ENCODE results near the gene VDR.
"Not testable (repeated sequence)": the region's sequence is repeated elsewhere in the genome, so short reads cannot be mapped to it uniquely, and the experiment has no call there.

VDR gene

DNA sequence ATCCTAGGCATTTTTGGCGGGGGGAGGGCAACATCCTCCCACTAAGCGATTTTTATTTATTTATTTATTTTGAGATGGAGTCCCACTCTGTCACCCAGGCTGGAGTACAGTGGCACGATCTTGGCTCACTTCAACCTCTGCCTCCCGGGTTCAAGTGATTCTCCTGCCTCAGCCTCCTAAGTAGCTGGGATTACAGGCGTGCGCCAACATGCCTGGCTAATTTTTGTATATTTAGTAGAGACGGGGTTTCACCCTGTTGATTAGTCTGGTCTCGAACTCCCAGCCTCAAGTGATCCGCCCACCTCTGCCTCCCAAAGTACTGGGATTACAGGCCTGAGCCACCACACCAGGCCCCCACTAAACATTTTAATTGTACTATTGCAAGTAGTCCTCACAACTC, 95.3 kb downstream of the VDR start:
- DNase-seq = not testable (repeated sequence)

GRCh38 chr12:47808574-47809365, 96.0 kb downstream of the VDR start:
- no peak for DNase-seq

DNA sequence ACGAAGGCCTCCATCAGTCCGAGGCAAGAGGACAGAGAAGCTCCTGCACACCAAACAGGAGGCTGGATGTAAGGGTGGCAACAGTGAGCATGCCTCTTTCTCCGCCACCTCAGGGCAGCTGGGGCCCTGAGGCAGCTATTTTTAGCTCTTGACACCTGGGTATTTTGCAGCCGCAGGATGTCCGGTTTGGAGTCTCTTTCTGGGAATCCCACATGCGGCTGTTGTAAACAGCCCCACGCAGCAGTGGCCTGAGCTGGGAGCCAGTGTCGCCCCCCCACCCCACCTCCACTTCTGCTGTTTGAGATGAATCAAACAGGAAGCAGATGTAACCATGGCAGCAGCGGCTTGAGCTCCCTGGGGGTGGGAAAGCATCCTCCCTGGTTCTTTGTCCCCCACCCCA, 96.7 kb downstream of the VDR start:
- no peak for DNase-seq

GRCh38 chr12:47807338-47807737, 97.5 kb downstream of the VDR start:
- no peak for DNase-seq

- DNase-seq = no peak
These were observed 99.4 kb downstream of the VDR start for GRCh38 chr12:47805417-47805816.

- no peak for DNase-seq
These were observed 100.6 kb downstream of the VDR start for GRCh38 chr12:47804171-47804570.

DNA sequence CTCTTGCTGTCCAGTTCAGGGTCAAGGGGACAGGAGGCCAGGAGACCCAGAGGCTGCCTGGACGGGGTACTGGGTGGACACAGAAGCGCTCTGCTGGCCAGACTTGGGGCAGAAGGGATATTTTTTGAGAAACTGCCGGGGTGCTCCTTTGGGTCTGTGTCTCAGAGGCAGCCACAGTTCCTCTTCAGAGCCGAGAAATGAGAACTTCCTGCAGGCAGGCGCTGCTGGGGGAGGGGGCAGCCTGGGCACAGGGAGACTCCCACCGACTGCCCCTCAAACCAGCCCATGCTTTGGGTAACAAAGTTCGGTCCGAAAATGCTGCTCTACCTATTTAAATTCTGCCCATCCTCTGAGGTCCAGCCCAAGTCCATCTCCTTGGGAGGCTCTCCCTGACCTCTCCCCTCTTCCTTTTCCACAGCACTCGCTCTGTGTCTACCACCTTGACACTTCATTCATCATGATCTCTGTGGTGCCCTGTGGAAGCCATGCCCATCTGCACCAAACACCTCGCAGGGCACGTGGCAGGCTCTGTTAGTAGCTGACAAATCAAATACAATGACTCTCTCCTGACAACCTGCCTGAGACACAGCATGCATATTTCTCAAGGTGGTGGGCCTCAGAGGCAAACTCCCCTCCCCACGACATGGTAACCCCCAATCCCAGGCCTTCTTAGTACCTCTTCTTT, 101.5 kb downstream of the VDR start:
- no peak for DNase-seq

DNA sequence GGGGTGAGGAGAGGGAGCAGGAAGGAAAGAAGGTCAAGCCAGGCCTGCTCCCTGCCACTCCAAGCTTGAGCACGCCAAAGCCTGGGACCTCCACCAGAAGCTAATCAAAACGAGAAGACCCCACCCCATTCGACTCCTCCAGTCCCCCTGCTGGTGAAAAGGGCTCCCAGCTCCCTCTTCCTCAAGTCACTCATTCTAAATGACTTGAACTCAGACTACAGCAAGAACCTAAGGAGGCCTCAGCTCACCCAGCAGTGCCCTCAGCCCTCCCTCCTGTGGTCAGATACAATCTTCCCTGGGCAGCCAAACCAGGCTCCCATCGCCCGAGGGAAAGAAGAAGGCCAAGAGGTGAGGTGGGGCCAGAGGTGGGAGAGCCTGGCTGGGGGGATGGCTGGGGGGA, 102.5 kb downstream of the VDR start:
- no peak for DNase-seq

DNA sequence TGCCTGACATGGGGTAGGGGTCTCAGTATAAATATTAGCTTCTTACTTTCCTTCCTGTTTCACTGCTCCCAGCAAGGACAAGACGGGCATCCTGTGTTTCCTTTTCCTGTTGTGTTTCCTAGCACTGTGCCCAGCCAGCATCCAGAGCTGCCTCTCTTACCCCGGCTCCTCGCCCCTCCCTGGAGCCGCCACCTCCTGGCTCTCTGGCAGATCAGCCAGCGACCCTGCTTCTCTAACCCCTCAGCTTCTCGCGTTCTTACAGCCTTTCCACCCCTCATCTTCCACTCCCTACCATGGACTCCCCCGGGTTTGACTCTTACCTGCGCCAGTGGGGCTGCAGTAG, 102.9 kb downstream of the VDR start:
- no peak for DNase-seq

- DNase-seq = no peak
These were observed 103.5 kb downstream of the VDR start for GRCh38 chr12:47801170-47801903.

GRCh38 chr12:47800582-47800981, 104.2 kb downstream of the VDR start:
- no peak for DNase-seq

DNA sequence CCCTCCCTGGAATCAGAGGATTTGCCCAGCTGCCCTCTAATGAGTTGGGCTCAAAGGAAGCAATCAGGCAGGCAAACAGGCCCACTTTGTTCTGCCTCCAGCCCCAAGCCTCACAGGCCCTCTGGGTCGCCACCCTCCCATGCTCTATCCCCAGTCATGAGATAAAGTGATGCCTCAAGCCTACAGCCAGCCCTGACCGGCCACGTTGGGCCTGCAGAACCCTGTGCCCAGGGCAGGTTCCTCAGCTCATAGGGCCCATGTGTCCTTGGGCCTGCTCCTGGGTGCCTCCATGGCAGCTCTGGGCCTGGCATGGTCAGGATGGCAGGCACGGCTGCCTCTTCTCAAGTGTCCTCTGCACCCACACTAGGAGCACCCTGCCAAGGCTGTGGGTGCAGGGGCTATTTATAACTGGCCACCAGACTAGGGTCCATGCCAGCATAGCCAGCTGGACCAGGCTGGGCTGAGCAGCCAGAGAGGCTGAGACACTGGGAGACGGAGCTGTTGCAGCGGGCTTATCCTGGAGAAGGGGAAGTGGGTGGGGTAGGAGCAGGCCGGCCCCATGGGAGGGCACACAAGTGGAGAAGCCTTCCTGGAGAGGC, 105.3 kb downstream of the VDR start:
- DNase-seq = no peak

- no peak for DNase-seq
These were observed 106.3 kb downstream of the VDR start for GRCh38 chr12:47798382-47798948.

DNA sequence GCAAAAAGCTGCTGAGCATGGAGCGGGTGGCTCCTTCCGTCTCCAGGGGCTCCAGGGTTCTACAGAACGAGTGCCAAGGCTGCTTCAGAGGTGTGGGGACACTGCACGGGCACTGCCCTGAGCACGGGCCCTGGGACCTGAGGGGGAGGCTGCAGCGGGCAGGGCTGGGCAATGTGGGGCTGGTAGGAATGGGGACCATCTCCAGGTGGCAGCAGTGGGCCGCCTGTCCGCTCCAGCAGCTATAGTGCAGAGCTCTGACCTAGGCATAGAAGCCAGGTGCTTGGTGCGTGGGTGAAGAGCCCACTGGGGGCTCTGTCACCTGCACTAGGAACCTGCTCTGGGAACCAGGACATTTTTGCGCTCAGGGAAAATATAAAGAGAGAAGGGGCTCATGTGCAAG, 107.4 kb downstream of the VDR start:
- no peak for DNase-seq

- no peak for DNase-seq
These were observed 108.9 kb downstream of the VDR start for GRCh38 chr12:47795814-47796411.

DNA sequence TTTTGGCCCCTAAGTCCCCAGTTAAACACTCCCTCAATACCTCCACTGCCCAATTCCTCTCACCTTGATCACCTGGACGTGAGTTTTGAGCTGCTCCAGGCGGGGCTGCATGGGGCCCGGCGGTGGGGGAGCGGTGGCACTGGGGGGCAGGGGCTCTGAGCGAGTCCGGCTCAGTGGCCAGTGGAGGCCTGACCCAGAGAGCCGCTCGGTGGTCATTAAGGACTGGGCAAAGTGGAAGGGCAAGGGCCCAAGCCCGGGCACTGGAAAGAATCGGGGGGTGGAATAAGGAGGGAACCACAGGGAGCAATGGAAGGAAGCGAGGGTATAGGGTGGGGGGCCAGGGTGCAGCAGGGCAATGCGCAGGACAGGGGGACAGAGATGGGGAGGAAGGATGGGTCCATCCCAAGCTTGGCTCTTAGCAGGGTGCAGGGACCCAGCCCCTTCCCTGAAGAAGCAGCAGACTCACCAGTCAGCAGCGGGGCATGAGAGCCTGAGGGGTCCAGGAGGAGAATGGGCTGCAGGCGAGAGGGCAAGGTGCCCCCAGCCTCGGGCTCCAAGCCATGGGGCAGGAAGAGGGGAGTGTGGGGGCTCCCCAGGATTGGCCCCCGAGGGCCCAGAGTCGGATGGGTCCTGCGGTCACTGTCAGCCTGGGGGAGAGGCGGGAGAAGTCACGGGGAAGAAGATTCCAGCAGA, 109.5 kb downstream of the VDR start:
- no peak for DNase-seq

GRCh38 chr12:47794679-47795078, 110.1 kb downstream of the VDR start:
- DNase-seq = no peak

DNA sequence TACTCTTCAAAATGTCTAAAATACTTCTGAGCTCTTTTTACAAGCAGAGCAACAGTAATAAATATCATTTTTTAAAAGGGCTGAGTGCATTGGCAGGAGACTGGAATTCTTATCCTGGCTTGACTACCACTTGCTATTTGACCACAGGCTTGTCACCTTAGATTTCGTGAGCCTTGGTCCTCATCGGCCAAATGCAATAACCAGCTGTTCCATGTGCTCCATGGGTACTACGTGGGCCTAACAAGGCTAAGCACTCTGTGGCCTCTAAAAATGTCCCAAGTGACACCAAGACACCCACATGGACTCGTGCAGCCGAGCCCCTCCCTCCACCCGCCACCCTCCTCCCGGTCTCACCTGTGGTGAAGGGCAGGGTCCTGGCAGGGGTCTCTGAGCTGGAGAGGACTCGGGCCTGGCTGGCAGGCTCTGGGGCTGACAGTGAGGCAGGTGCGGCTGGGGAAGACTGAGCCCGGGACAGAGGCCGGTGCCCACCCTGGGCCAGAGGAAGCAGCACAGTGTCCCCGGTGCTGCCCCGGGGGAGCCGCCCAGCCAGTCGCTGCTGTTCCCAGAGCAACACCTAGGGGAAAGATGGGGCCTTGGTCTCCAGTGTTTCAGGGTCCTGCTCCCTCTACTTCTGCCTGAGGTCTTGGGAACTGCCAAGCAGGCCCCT, 111.6 kb downstream of the VDR start:
- DNase-seq = no peak

GRCh38 chr12:47791874-47792273, 112.9 kb downstream of the VDR start:
- no peak for DNase-seq

Measured in NCI-H748 treated with DMSO at 0.1 percent for 48 hours (cell line).